Neural progenitor cell (in vitro differentiated cells): ENCODE results near the gene ACSL4.
"Not testable (repeated sequence)": the region's sequence is repeated elsewhere in the genome, so short reads cannot be mapped to it uniquely, and the experiment has no call there.

ENCODE experiments used
- CTCF ChIP-seq: fragments of 200-600 bp; sonication (generic); IDR thresholded peaks from 2 replicates; pipeline ENCODE4 v1.5.1; 2017; ENCODE audit warnings: antibody characterized with exemption, mild to moderate bottlenecking
- EZH2phosphoT487 ChIP-seq: fragments of 200-600 bp; sonication (generic); IDR thresholded peaks from 2 replicates; pipeline ENCODE4 v1.6.1; 2017; ENCODE audit warnings: antibody characterized with exemption

- not testable (repeated sequence) for TF ChIP-seq CTCF, EZH2phosphoT487
These were observed 75.7 kb downstream of the ACSL4 start for GRCh38 chrX:109657364-109657763.
